Thyroid gland (tissue), 4 donors: ENCODE results near the gene EFNA5.

Source experiments
- CTCF ChIP-seq, 6 experiments: fragments of 200-600 bp in 3 of 6; fragments of 450-650 bp in 3 of 6; sonication (generic) in 3 of 6; IDR thresholded peaks; one replicate each; pipeline ENCODE4 v1.5.1; 2016 to 2019; ENCODE audit warnings: antibody characterized with exemption in 6 of 6, mild to moderate bottlenecking in 2 of 6, inconsistent platforms in 1 of 6, moderate library complexity in 1 of 6
- POLR2A ChIP-seq, 2 donors: fragments of 450-650 bp; IDR thresholded peaks; one replicate each; pipeline ENCODE4 v1.6.1; 2017; ENCODE audit warnings: antibody characterized with exemption in 2 of 2, mild to moderate bottlenecking in 2 of 2, moderate library complexity in 1 of 2

DNA sequence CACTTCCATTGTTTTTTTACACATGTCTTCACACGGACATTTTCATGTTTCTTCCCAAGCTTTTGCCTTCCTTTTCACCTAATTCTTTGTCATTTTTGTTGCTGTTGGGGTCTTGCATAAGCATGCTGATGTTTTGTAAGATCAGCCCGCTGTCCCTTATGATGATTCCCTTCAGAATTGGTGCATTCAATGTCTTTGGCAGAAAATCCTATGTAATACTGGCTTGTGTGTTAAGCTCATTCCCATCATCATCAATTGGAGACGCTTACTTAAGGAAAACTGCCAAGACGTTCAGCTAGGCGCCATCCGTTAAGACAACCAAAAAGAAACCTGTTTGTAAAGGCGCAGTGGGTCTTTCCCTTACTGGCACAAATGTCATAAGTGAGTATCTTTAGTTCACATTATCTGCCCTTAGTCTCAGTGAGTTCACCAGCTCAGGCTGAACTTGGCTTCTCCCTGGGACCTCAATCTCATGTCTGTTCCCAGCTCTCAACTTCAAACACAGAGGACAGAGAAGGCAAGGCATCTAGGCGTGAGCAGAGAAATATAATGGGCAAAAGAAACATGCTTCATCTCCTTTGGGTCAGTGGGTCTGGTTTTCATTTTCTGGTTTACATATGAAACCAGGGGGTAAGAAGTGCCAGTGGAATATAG lies 97.9 kb downstream of the EFNA5 start:
- TF ChIP-seq CTCF (IDR thresholded peaks at IDR 0.05), result no peak
- no peak for TF ChIP-seq POLR2A (IDR thresholded peaks at IDR 0.05)
